Non-pigmented ciliary epithelial cell (primary cell): ENCODE measurements around the gene ALPK1.
"Not testable (repeated sequence)": the region's sequence is repeated elsewhere in the genome, so short reads cannot be mapped to it uniquely, and the experiment has no call there.

Experiments used
- DNase-seq: peaks from one replicate; pipeline ENCODE4 v3.0.0-alpha.2; 2010; ENCODE audit warnings: low read depth

The ALPK1 gene

DNA sequence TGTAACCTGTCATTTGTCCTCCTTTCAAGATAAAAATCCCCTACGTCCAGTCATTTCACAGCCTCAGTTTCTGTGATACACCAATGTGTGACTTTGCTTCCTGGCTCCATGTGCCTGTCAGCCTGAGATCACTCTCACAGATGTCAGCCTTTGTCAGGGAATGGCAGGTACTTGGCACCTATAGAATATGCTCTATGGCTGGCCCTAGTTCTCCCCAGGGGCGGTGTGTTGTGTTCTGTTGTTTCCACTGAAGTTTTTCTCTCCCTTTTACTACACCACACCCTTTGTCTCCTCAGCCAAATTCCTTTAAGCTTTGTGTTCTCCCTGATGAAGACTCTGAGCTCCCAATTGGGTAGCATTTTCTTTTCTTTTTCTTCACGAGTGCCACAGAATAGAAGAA lies 81.7 kb downstream of the ALPK1 start:
- no peak for DNase-seq

DNA sequence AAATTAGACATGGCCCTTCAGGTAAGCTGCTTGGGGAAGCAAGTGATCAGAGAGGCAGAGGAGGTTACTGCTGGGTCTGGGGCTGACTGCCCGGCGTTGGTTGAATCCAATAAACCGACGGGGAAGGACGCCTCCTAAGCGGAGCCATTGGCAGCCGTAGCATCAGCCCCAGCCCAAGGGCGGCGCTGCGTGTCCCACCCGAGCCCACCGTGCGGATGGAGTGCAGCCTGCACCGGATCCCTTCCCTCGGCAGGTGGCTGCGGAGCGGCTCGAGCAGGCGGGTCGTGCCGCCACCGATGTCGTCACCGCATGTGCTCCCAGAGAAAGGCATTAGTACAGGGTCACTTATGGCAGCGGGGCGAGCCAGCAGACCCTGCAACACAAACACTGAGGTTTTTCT lies 82.1 kb downstream of the ALPK1 start:
- DNase-seq: no peak

DNA sequence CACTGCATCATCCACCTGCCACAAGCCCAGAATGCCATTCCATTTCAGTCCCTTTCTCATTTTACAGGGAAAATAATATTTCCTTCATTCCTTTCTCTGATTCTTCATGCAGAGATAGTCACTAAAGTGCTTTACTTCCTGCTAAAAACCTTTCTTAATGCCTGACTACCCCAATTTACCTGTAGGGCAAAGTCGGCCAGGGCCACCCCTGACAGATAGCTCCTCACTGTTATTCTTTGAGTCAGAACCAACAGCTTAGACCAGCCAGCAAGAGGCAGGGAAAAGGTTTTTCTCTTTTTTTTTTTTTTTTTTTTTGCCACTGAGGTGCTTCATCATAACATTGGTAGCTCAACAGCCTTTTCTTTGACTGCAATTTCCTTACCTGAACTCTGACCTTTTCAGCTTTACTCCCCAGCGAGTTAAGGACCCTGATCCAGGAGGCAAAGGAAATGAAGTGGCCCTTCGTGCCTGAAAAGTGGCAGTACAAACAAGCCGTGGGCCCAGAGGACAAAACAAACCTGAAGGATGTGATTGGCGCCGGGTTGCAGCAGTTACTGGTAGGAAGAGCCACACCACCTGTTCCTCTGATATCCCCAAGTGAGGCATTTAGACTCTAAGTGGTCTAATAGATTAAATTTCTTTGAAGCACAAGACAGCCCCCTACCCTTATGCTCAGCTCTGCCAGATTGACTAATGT lies 85.0 kb downstream of the ALPK1 start:
- no peak for DNase-seq

DNA sequence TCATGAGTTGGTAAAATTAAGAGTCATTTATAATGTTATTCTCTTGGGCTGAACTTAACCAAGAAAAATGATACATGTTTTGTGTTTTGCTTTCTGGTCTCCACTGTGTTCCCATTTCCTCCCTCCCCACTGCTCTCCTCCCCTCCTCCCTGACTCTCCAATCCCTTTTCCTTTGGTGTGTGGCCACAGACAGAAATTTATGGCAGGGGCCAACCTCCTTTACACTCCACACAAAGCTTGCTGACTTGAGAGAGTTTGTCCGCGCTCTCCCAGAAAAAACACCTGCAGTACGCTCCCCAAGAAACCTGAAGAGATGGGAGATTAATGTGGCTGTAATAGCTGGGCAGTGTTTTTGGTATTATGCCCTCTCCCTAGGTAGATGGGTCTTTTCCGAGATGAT lies 88.9 kb downstream of the ALPK1 start:
- DNase-seq: no peak

DNA sequence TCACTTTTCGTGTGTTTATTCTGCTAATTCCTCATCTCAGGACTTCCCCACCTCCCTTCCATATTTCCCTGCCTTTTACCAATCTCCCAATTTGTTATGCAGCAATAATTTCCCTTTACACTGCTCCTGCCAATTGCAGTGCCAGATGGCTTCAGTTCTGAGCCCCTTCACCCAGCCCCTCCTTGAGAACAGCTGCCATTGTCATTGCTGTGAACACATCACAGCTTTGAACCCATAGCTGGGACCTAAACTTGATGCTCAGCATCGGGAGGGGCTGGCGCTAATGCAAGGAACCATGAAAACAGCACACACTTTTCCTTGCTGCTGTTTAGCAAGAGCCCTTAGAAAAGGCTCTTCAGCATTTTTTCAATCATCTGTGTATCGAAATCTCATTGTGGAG lies 104.9 kb downstream of the ALPK1 start:
- DNase-seq: no peak

DNA sequence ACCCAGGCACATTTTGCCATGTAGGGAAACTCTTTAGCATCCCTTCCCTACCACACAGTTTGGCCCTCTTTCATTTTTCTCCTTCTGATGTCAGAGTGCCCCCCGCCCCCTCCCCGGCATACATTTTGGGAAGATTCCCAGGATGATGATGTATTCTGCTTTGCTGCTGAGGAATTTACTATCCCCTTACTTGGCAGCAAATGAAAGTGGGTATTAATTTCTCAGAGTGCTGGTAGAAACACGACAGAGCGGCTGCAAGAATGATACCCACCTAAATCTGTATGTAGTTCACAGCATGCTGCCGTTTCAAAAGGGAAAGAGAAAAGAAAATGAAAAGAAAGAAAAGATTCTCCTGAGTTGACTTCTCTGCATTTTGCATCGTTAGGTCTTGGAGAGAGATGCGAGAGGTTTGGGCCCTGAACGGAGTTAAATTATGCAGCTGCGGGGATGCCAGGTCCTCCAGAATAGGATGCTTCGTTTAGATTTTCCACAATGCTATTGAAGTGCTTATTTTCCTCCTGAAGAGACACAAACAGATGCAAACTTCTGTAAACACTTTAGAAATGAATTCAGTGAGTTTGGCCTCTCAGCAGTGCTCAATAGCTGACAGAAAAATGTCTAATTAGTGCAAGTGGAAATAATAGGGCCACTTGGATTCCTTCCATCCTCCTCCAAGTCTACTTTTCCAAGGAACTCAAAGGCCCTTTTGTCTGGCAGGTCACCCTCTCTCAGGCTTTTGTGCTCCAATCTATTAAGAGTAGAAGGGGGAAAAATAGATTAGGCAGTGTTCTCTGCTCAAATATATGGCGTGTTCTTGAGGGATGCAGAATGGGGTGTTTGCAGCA lies 106.2 kb downstream of the ALPK1 start:
- DNase-seq: no peak

DNA sequence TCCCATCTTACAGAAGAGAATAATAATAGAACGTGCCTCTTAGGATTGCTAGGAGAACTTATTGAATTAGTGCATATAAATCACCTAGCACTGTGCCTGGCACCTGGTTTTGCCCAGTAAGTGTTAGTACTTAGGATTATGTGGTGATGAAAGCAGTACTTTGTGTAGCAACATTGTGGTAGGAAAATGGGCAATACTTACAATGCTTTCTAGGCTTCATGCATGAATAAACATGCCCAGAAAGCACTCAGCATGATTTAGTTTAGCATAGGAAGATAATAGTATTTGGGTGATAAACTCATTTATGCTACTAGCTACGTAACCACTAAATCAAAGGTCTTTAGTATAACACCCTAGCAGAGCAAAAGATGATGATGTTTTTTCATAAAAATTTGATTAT lies 113.2 kb downstream of the ALPK1 start:
- DNase-seq: no peak

DNA sequence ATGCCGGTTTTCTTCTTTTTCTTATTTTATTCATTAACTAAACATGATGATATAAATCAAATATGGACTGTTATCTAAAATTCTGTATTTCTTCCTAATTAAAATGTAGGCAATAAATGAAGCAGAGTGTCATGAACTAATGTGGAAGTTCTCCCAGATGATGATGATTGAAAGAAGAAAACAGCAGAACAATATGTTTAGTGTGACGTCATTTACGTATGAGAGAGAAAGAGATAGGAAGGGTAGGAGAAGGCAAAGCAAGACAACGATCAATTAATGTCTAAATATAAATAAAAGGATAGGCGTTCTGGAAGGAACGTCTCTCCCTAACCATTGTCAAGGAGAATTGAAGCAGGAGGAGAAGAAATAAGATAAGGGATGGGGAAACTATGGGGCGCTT lies 113.6 kb downstream of the ALPK1 start:
- DNase-seq: no peak

DNA sequence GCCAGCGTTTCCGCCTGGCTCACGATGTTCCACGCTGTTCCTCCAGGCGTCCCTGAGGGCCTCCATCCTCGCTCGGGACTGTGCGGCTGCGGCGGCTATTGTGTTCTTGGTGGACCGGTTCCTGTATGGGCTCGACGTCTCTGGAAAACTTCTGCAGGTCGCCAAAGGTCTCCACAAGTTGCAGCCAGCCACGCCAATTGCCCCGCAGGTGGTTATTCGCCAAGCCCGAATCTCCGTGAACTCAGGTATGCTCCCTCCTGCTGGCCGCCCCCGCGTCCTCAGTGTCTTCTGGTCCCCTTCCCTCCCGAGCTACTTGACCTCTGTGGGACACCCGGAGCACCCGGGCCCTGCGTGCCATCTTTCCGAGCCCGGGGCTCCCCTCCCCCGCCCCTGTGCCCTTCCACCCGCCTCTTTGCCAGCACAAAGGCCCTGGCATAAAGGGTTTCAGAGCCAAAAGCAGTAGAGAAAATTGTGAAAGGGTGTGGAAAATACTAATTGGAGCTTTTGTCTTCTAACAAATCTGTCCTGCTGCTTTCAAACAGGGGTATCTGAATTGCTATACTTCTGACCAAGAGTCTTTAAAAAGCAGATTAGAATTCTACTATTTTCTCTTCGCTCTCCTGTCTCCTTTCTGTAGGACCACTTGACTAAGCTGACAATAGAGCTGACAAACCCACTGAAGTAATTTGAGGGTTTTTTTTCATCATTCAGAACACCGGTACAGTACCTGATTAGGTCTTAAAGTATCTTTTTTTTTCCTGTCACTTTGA lies 114.8 kb downstream of the ALPK1 start:
- no peak for DNase-seq

DNA sequence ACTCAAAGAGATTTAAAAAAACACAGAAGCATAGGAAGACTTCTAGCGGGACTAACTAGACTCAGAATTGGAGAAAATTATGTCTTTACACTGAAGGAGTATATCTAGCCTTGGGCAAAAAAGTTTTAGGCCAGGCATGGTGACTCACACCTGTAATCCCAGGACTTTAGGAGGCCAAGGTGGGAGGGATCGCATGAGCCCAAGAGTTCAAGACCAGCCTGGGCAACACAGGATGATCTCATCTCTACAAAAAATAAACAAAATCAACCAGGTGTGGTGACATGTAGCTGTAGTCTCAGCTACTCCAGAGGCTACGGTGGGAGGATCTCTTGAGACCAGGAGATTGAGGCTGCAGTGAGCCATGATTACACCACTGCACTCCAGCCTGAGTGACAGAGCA lies 119.3 kb downstream of the ALPK1 start:
- DNase-seq: no peak

DNA sequence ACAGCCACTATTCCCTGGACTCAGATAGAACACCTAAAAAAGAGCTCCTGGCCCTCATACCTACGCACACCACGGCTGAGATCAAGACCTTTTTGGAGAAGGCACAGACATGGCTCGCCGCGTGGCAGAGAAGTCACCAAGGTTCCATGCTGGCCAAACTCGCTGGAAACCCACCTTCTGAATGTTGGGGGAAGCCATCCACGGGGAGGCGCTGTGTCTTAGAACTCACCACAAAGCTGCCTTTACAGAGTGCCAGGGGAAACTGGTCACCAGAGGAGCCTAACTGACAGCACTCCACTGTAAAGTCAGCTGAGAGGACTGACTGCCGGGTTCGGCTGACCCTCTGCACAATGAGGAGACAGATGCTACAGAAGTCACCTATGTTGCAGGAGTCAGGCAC lies 120.9 kb downstream of the ALPK1 start:
- DNase-seq: no peak

DNA sequence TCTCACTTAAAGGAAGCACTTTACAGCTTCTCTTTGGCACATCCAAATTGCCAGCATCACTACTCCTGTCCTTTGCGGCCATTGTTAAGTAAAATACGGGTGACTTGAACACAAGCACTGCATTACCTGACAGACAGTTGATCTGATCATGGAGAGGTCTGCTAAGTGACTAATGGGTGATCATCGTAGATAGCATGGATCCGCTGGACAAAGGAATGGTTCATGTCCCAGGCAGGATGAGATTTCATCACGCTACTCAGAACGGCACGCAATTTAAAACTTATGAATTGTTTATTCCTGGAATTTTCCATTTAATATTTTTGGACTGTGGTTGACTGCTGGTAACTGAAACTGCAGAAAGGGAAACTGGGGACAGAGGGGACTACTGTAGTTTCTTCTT lies 124.7 kb downstream of the ALPK1 start:
- no peak for DNase-seq

DNA sequence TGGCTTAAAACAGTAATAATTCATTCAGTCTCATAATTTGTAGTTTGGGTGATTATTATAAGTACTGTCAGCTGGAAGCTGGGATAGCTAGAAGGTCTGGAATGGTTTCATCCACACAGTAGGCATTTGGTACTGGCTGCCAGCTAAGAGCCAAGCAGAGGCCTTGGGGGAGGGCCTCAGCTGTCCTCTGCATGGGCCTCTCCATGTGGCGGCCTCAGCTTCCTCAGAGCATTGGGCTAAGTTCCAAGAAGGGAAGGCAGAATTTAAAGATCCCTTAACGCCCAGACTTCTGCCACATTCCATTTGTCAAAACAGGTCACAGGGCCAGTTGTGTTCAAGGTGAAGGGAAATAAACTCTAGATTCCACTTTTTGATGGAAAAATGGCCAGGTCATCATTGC lies 125.5 kb downstream of the ALPK1 start:
- DNase-seq: no peak

DNA sequence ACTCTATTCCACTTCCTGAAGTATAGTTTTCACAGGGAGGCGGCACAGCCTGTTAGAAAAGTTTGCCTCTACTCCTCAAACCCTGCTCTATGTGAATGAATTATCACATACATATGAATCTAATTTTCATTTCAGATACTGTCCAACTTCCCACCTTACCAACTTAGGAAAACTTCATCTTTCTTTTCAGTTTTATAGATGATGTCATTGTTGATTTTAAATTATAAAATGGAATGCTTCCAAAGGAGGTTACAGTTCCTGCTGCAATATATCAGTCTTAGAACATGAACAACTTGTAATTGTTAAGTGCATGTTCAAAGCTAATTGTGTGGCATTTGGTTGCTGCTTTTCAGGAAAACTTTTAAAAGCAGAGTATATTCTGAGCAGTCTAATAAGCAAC lies 126.4 kb downstream of the ALPK1 start:
- DNase-seq: no peak

DNA sequence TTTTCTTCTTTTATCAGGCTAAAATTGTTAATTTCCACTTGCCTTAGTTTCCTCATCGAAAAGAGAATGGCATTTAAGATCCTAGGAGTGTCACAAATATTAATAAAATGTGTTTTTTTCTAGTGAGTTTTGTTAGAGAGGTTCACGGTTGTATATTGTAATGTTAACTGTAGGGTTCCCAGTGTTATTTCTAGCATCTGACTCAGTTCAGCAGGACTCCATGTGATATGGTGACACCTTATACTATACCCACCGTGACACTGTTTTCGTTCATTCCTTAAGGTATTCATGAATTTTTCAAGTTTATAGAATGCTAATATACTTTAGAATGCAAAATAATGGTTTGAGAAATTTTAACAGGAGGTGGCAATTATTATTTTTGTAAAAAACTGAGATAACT lies 128.7 kb downstream of the ALPK1 start:
- DNase-seq: no peak

DNA sequence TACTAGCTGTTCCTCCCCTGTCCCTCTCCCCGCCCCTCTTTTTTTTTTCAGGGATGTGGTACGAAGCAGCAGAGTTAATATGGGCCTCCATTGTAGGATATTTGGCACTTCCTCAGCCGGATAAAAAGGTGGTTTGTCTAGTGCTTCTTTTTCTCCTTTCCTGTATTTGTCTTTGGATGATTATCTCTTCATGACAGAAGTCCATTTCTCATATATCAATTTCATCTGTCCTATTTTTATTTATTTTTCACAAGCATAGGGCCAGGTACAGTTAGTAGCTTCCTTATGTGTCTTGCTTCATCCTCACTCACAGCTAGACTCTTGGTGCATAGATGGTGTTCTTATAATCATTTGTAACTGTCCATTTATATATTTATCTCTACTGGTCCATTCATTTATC lies 129.2 kb downstream of the ALPK1 start:
- no peak for DNase-seq

DNA sequence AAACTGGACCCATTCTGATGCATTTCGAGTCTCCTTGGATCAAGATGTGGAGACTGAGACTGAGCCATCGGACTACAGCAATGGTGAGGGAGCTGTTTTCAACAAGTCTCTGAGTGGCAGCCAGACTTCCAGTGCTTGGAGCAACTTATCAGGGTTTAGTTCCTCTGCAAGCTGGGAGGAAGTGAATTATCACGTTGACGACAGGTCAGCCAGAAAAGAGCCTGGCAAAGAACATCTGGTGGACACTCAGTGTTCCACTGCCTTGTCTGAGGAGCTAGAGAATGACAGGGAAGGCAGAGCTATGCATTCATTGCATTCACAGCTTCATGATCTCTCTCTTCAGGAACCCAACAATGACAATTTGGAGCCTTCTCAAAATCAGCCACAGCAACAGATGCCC lies 134.0 kb downstream of the ALPK1 start:
- no peak for DNase-seq

DNA sequence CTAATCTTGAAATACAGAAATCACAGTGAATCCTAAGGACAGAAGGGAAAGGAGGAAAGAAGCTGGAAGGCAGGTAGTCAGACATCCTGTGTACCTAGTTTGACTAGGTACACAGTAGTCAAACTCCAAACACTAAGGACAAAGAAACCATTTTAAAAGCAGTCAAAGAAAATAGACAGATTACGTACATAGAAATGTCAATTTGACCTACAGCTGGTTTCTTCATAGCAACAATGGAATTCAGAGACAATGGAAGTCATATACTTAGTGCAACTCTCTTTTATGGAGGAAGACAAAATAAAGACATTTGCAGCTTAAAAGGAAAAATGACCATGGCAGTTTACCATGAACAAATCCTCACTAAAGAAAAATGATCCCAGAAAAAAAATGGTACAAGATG lies 139.8 kb downstream of the ALPK1 start:
- DNase-seq: no peak

DNA sequence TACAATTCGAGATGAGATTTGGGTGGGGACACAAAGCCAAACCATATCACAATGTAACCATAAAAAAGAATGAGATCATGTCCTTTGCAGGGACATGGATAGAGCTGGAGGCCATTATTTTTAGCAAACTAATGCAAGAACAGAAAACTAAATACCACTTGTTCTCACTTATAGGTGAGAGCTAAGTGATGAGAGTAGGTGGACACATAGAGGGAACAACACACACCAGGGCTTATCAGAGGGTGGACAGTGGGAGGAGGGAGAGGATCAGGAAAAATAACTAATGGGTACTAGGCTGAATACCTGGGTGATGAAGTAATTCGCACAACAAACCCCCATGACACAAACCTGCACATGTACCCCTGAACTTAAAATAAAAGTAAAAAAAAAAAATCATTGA lies 145.1 kb downstream of the ALPK1 start:
- DNase-seq: not testable (repeated sequence)

DNA sequence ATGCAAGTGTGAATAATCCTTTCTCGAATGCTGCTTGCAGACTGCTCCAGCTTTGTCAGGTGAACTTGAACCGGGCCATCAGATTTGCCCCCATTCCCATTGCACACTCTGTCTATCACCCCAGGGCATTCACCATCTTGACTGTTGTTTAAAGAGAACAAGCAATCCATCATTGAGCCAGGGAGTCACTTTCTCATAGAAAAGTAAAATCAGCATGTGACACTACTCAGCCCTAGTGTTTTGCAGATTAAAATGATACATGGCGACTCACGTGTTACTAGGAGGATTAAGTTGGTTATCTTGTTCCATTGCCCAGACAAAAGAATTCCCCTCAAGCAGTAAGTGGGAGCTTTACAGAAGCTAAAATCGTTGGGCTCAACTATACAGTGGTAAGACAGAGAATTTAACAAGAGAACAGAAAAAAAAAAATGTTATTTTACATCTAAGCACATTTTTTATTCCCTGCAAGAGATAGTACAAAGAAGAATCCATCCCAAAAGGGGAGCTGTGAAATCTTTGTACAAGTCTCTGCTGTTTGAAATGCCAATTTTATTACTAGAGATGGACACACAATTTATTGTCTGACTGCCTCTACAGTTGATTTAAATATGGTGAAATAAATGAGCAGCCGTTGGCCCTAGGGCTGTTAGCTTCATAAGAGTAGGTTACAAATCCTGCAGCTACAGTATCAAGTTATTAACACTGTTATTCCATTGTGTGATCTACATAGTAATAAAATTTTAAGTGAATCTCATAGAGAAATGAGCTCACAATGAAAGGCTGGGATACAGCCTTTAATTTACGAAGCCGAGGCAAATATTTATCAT lies 151.3 kb downstream of the ALPK1 start:
- peak; percentile 30 for DNase-seq

DNA sequence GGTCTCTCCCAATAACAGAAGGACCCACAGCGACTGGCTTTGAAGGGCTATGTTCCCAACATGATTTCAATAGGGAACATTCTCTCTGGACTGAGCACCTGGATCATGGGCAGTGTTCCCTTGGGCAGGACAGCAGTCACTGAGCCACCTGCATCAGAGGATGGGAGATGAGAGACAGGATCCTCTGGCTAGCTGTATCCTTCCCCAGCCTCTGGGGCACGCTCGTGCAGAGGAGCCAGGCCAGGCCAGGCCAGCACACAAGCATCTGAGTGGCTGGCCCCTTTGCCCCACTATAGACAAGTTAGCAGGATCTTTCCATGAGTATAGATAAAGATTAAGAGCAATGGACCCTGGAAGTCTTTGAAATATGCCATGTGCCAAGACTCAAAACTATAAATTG lies 152.5 kb downstream of the ALPK1 start:
- no peak for DNase-seq

DNA sequence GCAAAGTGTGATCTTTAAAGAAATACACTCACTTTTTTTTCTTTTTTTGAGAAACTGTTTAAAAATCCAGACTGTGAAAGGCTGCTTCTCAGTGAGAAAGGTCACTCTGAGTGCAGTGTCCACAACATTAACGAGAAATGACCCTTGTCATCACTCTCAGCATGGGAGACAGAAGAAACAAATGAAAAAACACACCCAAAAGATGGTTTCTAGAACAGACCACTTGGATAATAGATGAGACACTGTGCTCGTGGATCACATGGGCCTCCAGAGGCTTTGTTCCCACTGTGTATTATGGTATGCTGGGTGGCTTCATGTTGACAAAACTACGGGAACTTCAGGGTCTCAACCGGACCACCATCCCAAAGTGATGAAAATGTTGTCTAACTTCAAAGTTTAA lies 153.9 kb downstream of the ALPK1 start:
- DNase-seq: no peak
